ENCODE data around the gene ILF3.

DNA sequence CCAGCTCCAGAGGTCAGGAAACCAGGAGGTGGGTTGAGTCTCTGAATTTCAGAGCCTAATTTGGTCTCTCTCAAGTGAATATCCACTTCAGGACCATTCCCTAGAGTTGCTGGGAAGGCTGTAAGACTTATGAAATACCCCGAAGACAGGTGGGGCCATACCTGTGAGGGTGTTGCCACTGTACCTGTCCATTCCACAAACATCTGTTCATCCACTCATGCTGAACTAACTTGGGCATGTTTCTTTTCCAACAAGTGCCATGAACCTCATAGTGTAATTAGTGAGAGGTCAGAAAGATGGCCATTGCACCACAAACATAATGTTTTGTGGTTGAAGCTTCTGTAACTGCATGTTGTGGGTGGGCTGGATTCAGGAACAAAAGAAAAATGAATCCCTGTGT lies 7.8 kb downstream of the ILF3 start:
- TF ChIP-seq, protein P1, sequence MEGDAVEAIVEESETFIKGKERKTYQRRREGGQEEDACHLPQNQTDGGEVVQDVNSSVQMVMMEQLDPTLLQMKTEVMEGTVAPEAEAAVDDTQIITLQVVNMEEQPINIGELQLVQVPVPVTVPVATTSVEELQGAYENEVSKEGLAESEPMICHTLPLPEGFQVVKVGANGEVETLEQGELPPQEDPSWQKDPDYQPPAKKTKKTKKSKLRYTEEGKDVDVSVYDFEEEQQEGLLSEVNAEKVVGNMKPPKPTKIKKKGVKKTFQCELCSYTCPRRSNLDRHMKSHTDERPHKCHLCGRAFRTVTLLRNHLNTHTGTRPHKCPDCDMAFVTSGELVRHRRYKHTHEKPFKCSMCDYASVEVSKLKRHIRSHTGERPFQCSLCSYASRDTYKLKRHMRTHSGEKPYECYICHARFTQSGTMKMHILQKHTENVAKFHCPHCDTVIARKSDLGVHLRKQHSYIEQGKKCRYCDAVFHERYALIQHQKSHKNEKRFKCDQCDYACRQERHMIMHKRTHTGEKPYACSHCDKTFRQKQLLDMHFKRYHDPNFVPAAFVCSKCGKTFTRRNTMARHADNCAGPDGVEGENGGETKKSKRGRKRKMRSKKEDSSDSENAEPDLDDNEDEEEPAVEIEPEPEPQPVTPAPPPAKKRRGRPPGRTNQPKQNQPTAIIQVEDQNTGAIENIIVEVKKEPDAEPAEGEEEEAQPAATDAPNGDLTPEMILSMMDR (IDR thresholded peaks at IDR 0.05): no peak
- TF ChIP-seq POLR2A (IDR thresholded peaks at IDR 0.05): no peak
